Activated naive CD8-positive, alpha-beta T cell treated with anti-CD3 and anti-CD28 coated beads for 36 hours (primary cell): ENCODE data around the gene ASB5. TPM values are rescaled to one million over a fixed set of nuclear protein-coding genes. Genes with fewer than 3 reads are reported as not detected.
A peak's percentile ranks its signal among the peaks of the same experiment; 100 is the strongest.
"Not testable (repeated sequence)": the region's sequence is repeated elsewhere in the genome, so short reads cannot be mapped to it uniquely, and the experiment has no call there.

Experiments
- DNase-seq: peaks from one replicate; pipeline ENCODE4 v3.0.0; 2021
- H3K27ac Mint-ChIP-seq: one replicate; pipeline ENCODE4 v1.8.0; 2022; ENCODE audit warnings: mild to moderate bottlenecking, moderate library complexity, mixed read lengths
- H3K27me3 Mint-ChIP-seq: one replicate; pipeline ENCODE4 v1.8.0; 2022; ENCODE audit warnings: mild to moderate bottlenecking, mixed read lengths
- H3K36me3 Mint-ChIP-seq: one replicate; pipeline ENCODE4 v1.8.0; 2021; ENCODE audit warnings: mild to moderate bottlenecking, mixed read lengths
- H3K4me1 Mint-ChIP-seq: one replicate; pipeline ENCODE4 v1.8.0; 2021; ENCODE audit warnings: mixed read lengths
- H3K4me3 Mint-ChIP-seq: one replicate; pipeline ENCODE4 v1.8.0; 2022; ENCODE audit warnings: mild to moderate bottlenecking, moderate library complexity, mixed read lengths
- H3K9me3 Mint-ChIP-seq: one replicate; pipeline ENCODE4 v1.8.0; 2022; ENCODE audit warnings: mixed read lengths
- total RNA-seq, 2 experiments: library from RNA; stranded (reverse); gene quantifications; one replicate each; pipeline ENCODE4 v1.2.3, GENCODE V29; 2021

The ASB5 gene
- total RNA-seq, 2 experiments from 2014 or later = not detected

DNA sequence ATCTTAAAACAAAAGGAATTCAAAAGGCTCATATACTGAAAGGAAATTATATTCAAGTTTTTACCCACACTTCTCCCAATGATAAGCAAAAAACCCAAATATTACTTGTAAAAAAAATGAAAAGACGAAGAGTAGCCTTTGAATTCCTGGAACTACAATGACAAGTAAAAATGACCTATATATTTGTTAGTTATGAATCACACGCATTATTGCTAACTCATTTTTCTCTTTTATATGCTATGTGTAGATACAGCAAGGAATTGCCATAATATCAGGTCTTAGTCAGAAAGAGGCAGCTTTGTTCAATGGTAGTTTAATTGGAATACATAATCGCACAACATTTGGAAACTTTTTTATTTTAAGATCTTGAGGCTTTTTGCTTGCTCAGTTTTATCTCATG lies 22.7 kb upstream of the ASB5 start:
- Mint-ChIP-seq H3K27ac (no peak overlapping the region), H3K27me3 (peaks cover 7% of the 10 kb centered on the region), H3K36me3 (no peaks in the 10 kb centered on the region), H3K4me3 (no peak overlapping the region), H3K4me1 (no peaks in the 10 kb centered on the region), H3K9me3 (no peaks in the 10 kb centered on the region)
- no peak for DNase-seq

DNA sequence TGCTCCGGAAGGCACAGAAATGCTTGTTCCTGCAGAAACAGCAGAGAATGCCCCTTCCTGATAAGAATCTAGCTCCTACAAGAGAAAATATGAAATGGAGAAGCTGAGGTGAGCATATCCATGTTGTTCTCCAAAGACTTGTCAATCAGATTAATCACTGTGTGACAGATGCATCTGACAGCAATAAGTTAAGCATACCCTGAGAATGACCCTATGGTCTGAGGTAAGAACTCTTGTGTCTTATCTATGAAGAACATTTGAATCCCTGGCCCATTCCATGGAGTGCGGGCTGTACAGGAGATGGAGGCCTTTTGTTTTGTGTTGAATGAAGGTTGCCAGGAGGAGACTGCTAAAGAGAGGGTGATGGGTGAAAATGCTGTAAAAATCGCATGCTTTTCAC lies 21.5 kb upstream of the ASB5 start:
- no peaks in the 10 kb centered on the region for H3K36me3 Mint-ChIP-seq
- DNase-seq = no peak
- no peak overlapping the region for H3K27ac Mint-ChIP-seq
- no peaks in the 10 kb centered on the region for H3K9me3 Mint-ChIP-seq
- H3K4me3 Mint-ChIP-seq = no peak overlapping the region
- no peaks in the 10 kb centered on the region for H3K4me1 Mint-ChIP-seq
- H3K27me3 Mint-ChIP-seq = peaks cover 7% of the 10 kb centered on the region

DNA sequence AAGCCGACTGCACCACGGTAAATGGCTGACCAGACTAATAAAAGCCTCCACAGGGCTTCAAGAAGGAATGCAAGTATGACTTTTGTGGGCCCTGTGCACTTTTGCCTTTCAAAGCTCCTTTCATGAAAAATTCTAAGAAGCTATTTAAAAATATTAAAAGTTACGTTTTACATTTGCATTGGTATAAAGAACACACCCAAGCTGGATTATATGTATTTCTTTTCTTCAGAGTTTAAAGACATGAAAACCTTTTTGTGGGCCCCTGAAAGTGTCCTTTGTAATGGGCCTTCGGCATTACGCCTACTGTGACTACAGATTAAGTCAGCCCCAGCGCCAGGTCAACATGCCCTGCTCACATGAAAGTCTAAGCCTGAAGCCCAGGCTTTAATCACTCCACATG lies 20.5 kb upstream of the ASB5 start:
- Mint-ChIP-seq H3K9me3 (no peaks in the 10 kb centered on the region), H3K27ac (no peak overlapping the region), H3K4me1 (no peaks in the 10 kb centered on the region), H3K36me3 (no peaks in the 10 kb centered on the region), H3K27me3 (peaks cover 7% of the 10 kb centered on the region), H3K4me3 (no peak overlapping the region)
- no peak for DNase-seq

DNA sequence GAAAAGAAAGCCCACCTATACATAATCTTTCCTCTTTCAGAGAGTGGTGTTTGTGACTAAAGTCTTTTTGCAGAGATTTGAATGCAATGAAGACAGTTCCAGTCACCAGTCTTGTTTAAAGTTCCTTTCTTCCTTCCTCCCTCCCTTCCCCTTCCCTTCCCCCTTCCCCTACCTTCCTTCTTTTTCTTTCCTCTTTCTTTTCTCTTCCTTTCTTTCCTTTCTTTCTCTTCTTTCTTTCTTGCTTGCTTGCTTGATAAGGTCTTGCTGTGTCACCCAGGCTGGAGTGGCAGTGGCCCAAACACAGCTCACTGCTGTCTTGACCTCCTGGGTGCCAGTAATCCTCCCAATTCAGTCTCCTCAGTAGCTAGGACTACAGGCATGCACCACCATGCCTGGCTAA lies 19.0 kb upstream of the ASB5 start:
- peaks cover 12% of the 10 kb centered on the region for H3K27me3 Mint-ChIP-seq
- H3K36me3 Mint-ChIP-seq = no peaks in the 10 kb centered on the region
- H3K4me1 Mint-ChIP-seq = no peaks in the 10 kb centered on the region
- H3K27ac Mint-ChIP-seq = no peak overlapping the region
- H3K9me3 Mint-ChIP-seq = no peaks in the 10 kb centered on the region
- no peak for DNase-seq
- no peak overlapping the region for H3K4me3 Mint-ChIP-seq

DNA sequence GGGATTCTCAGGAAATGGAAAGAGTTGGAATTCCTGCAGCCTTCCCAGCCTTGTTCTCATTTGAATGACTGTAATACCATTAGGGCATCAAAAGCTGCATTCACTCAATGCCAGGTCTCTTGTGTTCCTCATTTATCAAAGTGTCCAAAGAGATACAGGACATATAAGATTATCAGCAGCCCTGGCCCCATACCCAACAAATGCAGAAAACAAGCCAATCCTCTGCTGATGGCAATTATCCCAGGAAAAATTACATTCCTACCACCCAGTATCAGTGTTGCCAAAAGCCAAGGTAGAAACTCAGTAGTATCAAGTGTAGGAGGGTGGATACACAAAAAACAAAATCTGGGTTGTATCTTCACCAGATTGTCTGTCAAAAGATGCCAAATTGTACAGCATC lies 18.5 kb upstream of the ASB5 start:
- no peaks in the 10 kb centered on the region for H3K9me3 Mint-ChIP-seq
- H3K27me3 Mint-ChIP-seq = peaks cover 12% of the 10 kb centered on the region
- no peaks in the 10 kb centered on the region for H3K36me3 Mint-ChIP-seq
- DNase-seq = no peak
- H3K27ac Mint-ChIP-seq = no peak overlapping the region
- H3K4me3 Mint-ChIP-seq = no peak overlapping the region
- no peaks in the 10 kb centered on the region for H3K4me1 Mint-ChIP-seq

DNA sequence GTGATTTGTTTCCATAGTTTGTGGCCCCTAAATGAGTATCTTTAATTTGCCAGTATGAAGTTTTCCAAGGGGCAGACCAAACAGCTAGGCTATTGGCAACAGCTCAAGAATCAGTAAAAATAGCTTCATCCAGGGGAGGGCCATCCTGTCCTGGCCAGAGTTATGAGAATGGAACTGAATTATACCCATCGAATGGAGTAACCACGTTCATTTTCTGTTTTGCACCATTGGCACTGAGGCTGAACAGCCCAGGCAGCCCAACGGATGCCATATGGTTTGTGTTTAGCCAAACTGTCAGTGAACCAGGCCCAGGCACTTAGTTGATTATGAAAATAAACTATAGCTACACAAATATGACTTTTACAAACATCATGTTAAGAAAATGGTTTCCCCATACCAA lies 17.7 kb upstream of the ASB5 start:
- H3K4me1 Mint-ChIP-seq = no peaks in the 10 kb centered on the region
- H3K27ac Mint-ChIP-seq = no peak overlapping the region
- no peaks in the 10 kb centered on the region for H3K36me3 Mint-ChIP-seq
- H3K27me3 Mint-ChIP-seq = peaks cover 12% of the 10 kb centered on the region
- DNase-seq = no peak
- H3K4me3 Mint-ChIP-seq = no peak overlapping the region
- no peaks in the 10 kb centered on the region for H3K9me3 Mint-ChIP-seq

DNA sequence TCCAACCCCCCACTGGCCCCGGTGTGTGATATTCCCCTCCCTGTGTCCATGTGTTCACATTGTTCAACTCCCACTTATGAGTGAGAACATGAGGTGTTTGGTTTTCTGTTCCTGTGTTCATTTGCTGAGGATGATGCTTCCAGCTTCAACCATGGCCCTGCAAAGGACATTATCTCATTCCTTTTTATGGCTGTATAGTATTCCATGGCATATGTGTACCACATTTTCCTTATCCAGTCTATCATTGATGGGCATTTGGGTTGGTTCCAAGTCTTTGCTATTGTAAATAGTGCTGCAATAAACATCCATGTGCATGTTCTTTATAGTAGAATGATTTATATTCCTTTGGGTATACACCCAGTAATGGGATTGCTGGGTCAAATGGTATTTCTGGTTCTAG lies 10.5 kb upstream of the ASB5 start:
- not testable (repeated sequence) for DNase-seq, H3K4me3 Mint-ChIP-seq, H3K4me1 Mint-ChIP-seq, H3K9me3 Mint-ChIP-seq, H3K36me3 Mint-ChIP-seq, H3K27ac Mint-ChIP-seq
- H3K27me3 Mint-ChIP-seq = peaks cover 35% of the 10 kb centered on the region

DNA sequence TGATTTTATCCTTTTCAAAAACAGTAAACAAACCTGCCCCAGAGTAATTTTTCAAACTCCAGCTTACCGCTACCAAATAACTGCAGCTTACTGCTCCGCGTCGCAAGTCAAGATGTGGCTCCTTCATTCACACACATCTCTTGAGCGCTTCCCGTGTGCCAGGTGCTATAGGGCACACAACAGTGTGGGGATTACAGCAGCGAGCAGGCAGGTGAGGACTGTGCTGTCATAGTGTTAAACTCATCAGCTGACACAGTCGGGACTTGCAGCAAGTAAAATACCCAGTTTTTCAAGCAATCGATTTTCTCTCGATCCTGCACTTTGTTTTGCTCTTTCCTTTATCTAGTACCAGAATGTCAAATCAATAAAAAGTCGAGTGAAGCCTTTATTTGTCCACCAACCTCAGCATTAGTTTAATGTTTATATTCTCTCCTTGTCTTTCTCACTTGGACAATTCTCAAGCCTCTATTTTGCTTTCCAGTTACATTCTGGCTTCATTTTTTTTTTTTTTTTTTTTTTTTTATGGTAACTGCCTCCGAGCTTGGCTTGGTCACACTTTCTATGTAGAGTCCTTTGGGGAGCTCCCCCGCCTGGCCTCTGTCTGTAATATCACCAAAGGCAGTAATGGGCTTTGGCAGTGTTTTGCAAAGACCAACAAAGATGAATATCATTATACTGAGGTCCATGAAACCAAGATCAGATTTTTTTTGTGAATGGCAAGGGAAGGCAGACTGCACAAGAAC lies 8.3 kb upstream of the ASB5 start:
- no peaks in the 10 kb centered on the region for H3K4me1 Mint-ChIP-seq

DNA sequence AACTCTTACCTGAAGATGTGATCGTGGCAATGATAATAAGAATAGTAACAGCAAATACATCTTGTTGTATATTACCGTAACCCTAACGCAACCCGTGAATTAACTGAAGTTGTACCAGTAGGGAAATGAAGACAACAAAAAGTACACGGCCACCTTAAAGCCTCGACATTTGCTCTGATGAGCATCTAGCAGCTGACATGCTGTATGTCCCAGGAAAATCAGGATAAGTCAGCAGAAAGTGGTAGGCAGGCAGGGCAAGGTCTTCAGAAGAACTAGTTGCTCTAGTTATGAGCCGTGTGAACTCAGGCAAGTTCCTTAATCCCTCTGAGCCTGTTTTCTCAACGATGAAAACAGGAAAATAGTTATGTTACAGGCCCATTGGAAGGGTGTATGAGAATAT lies 7.7 kb upstream of the ASB5 start:
- peaks cover 37% of the 10 kb centered on the region for H3K27me3 Mint-ChIP-seq
- H3K4me3 Mint-ChIP-seq = no peak overlapping the region
- no peaks in the 10 kb centered on the region for H3K36me3 Mint-ChIP-seq

More for the DNA sequence above, 8.3 kb upstream of the ASB5 start:
- Mint-ChIP-seq H3K4me3 (no peak overlapping the region), H3K36me3 (no peaks in the 10 kb centered on the region), H3K27ac (no peak overlapping the region), H3K27me3 (peaks cover 37% of the 10 kb centered on the region), H3K9me3 (peaks cover 2% of the 10 kb centered on the region)
- peak; percentile 17 for DNase-seq

DNA sequence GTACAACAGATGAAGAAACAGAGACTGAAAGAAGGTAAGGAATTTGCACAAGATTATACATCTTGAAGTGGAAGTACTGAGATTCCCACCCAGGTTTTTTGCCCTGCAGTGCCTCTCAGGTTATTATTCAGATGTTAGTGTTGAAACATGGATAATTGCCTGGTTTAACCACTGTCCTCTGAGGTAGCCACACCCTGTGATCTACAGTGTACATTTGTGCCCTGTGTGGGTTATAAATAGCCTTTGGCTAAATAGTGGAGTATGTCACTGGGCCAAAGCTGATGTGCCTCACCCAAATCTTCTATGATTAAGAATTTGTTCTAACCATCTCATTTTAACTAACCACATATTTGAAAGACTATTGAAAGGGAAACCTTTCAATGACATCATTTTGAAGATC lies 5.4 kb upstream of the ASB5 start:
- Mint-ChIP-seq H3K27ac (no peak overlapping the region), H3K27me3 (peaks cover 33% of the 10 kb centered on the region), H3K4me3 (no peak overlapping the region), H3K9me3 (peaks cover under 1% of the 10 kb centered on the region), H3K36me3 (no peaks in the 10 kb centered on the region), H3K4me1 (no peaks in the 10 kb centered on the region)
- no peak for DNase-seq

More for the DNA sequence above, 7.7 kb upstream of the ASB5 start:
- Mint-ChIP-seq H3K9me3 (peaks cover 2% of the 10 kb centered on the region), H3K27ac (no peak overlapping the region), H3K4me1 (no peaks in the 10 kb centered on the region)
- no peak for DNase-seq

DNA sequence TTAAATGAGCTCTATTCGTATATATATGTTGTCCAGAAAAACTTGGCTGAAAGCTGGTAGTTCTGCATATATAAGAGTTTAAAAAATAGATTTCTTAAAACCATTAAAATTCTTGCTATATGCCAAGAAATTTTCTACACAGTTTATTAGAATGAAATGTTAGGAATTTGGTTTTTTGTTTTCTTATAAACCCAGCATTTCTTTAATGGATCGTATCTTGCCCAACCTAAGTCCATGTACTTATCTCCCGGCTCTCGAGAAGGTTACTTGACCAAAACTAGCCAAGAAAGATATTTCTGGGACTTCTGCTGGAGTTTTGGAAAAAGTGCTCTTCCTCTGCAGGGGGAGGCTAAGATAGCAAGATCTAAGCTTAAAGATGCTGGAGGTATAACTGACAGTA lies 4.7 kb upstream of the ASB5 start:
- H3K9me3 Mint-ChIP-seq = no peaks in the 10 kb centered on the region
- no peak for DNase-seq
- H3K27me3 Mint-ChIP-seq = peaks cover 30% of the 10 kb centered on the region
- no peak overlapping the region for H3K4me3 Mint-ChIP-seq
- H3K36me3 Mint-ChIP-seq = no peaks in the 10 kb centered on the region
- H3K4me1 Mint-ChIP-seq = no peaks in the 10 kb centered on the region
- no peak overlapping the region for H3K27ac Mint-ChIP-seq

DNA sequence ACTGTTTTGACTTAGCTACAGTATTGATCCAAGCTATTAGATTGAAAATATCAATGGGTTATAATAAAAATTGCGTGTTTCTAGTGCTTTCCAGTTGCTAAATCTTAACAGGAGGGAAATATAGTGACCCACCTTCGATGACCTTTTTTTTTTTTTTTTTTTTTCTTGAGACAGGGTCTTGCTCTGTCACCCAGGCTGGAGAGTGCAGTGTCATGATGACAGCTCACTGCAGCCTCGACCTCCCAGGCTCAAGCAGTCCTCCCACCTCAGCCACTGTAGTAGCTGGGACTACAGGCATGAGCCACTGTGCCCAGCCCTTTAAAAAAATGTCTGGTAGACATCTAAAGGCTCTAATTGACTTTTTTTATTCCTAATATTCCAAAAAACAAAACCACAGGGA lies 3.8 kb upstream of the ASB5 start:
- H3K27me3 Mint-ChIP-seq = peaks cover 26% of the 10 kb centered on the region
- no peak overlapping the region for H3K4me3 Mint-ChIP-seq
- no peak overlapping the region for H3K27ac Mint-ChIP-seq
- DNase-seq = no peak
- H3K4me1 Mint-ChIP-seq = no peaks in the 10 kb centered on the region
- no peaks in the 10 kb centered on the region for H3K36me3 Mint-ChIP-seq
- no peaks in the 10 kb centered on the region for H3K9me3 Mint-ChIP-seq

DNA sequence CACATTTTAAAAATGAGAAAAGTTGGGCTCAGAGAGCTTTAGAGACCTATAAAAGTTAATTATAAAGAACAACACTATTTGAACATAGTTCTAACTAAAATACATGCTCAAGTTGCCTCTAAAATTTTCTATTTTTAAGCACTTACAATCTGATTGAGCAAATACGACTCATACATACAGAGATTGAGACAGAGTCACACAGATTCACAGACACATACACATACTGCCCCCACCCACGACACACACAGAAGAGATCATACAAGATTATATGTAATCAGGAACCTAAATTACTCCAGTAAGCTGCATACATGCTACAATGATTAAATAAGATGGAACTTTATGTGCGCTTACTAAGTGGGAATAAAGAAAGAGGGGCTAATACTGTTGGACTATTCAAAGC lies 2.7 kb upstream of the ASB5 start:
- no peaks in the 10 kb centered on the region for H3K9me3 Mint-ChIP-seq
- no peak for DNase-seq
- no peak overlapping the region for H3K4me3 Mint-ChIP-seq
- no peaks in the 10 kb centered on the region for H3K4me1 Mint-ChIP-seq
- no peaks in the 10 kb centered on the region for H3K36me3 Mint-ChIP-seq
- H3K27ac Mint-ChIP-seq = no peak overlapping the region
- peaks cover 15% of the 10 kb centered on the region for H3K27me3 Mint-ChIP-seq

DNA sequence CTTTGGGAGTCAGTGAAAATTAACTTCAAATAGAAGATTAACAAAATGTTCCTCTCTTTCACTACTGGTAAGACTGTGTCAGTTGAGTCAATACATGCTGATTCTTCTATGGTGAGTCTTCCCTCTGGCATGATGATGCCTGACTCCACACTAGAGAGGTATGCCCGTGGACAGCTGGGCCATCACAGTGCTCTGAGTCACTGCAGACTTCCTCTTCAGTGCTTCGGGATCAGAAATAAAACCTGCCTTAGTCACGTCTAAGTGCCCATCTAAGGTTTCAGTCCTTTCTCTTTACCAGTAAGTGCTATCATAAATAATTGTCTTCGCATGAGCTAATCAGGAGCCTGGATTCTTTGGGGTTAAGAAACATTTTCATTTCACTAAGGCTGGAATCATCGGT lies 1.6 kb upstream of the ASB5 start:
- no peak for DNase-seq
- H3K27ac Mint-ChIP-seq = no peak overlapping the region
- H3K9me3 Mint-ChIP-seq = no peaks in the 10 kb centered on the region
- H3K4me1 Mint-ChIP-seq = no peaks in the 10 kb centered on the region
- H3K27me3 Mint-ChIP-seq = peaks cover 10% of the 10 kb centered on the region
- H3K4me3 Mint-ChIP-seq = no peak overlapping the region
- no peaks in the 10 kb centered on the region for H3K36me3 Mint-ChIP-seq

DNA sequence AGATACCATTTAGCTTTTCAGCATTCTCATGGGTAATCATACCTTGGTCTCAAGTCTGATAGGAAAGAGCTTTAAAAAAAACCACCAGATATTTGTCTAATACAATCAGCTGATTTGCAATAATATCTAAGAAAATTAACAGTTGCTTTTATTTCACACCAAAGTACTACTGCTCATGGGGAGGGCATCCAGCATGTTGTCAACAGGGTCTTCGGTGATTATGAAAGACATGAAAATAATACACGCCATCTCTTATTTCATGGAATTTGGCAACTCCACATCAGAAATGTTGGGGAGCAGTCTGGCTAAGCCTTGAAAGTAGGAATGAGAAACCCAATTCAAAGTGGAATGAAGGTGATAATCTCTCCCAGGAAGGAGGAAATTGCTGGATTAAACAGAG lies 3.0 kb downstream of the ASB5 start:
- no peaks in the 10 kb centered on the region for H3K9me3 Mint-ChIP-seq
- no peak for DNase-seq
- H3K27ac Mint-ChIP-seq = no peak overlapping the region
- no peaks in the 10 kb centered on the region for H3K36me3 Mint-ChIP-seq
- peaks cover 4% of the 10 kb centered on the region for H3K27me3 Mint-ChIP-seq
- no peaks in the 10 kb centered on the region for H3K4me1 Mint-ChIP-seq
- no peak overlapping the region for H3K4me3 Mint-ChIP-seq

DNA sequence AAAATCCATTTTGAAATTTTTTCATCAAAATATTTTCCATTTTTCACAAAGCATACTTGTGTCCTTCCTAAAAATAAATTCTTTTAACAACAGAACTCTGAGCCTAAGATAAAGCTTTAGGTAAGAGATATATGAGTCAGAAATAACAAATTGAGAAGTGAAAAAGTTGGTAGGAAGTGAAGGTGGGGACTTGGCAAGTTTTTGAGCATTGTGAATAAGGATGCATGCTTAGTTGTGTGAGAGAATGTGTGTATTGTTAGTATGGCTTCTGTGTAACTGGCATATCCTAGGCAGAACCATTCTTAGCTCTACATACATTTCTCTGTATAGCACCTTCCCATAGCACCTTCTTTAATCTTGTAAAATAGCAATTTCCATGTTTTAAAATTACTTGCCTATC lies 6.8 kb downstream of the ASB5 start:
- Mint-ChIP-seq H3K4me3 (no peak overlapping the region), H3K27me3 (peaks cover 4% of the 10 kb centered on the region), H3K9me3 (no peaks in the 10 kb centered on the region), H3K36me3 (no peaks in the 10 kb centered on the region), H3K27ac (no peak overlapping the region), H3K4me1 (peaks cover 5% of the 10 kb centered on the region)
- DNase-seq = no peak
